ENCODE data around the gene GKN2.
"Not testable (repeated sequence)": the region's sequence is repeated elsewhere in the genome, so short reads cannot be mapped to it uniquely, and the experiment has no call there.

The GKN2 gene

GRCh38 chr2:68964282-68964681, 11.6 kb upstream of the GKN2 start:
- in situ Hi-C loops (cut with HindIII; ENCODE audit: low sequenced_read_pairs), result no loop called here

GRCh38 chr2:68961380-68961779, 8.7 kb upstream of the GKN2 start:
- in situ Hi-C loops (cut with HindIII; ENCODE audit: low sequenced_read_pairs), result no loop called here

- in situ Hi-C loops (cut with HindIII; ENCODE audit: low sequenced_read_pairs), result no loop called here
These were observed 6.3 kb upstream of the GKN2 start for GRCh38 chr2:68959001-68959400.

GRCh38 chr2:68955432-68955831, 2.7 kb upstream of the GKN2 start:
- in situ Hi-C loops (cut with HindIII; ENCODE audit: low sequenced_read_pairs), result not testable (repeated sequence)

GRCh38 chr2:68951899-68952298, 794 bp downstream of the GKN2 start:
- in situ Hi-C loops (cut with HindIII; ENCODE audit: low sequenced_read_pairs), result no loop called here

GRCh38 chr2:68948710-68949109, 4.0 kb downstream of the GKN2 start:
- in situ Hi-C loops (cut with HindIII; ENCODE audit: low sequenced_read_pairs), result no loop called here

GRCh38 chr2:68946117-68946516, 6.6 kb downstream of the GKN2 start:
- in situ Hi-C loops (cut with HindIII; ENCODE audit: low sequenced_read_pairs), result no loop called here

- in situ Hi-C loops (cut with HindIII; ENCODE audit: low sequenced_read_pairs), result loop anchor here (5.0 kb wide), 1 partner anchor 78 kb away; no protein-coding TSS in a partner anchor
These were observed 8.8 kb downstream of the GKN2 start for GRCh38 chr2:68943581-68944568.

GRCh38 chr2:68942827-68943226, 9.9 kb downstream of the GKN2 start:
- in situ Hi-C loops (cut with HindIII; ENCODE audit: low sequenced_read_pairs), result loop anchor here (5.0 kb wide), 1 partner anchor 79 kb away; no protein-coding TSS in a partner anchor

GRCh38 chr2:68940369-68940768, 12.3 kb downstream of the GKN2 start:
- in situ Hi-C loops (cut with HindIII; ENCODE audit: low sequenced_read_pairs), result loop anchor here (5.0 kb wide), 1 partner anchor 82 kb away; no protein-coding TSS in a partner anchor

- in situ Hi-C loops (cut with HindIII; ENCODE audit: low sequenced_read_pairs), result loop anchor here (5.0 kb wide), 1 partner anchor 82 kb away; no protein-coding TSS in a partner anchor
These were observed 12.7 kb downstream of the GKN2 start for GRCh38 chr2:68939962-68940361.

- in situ Hi-C loops (cut with HindIII; ENCODE audit: low sequenced_read_pairs), result no loop called here
These were observed 13.8 kb downstream of the GKN2 start for GRCh38 chr2:68938938-68939337.

GRCh38 chr2:68937346-68938055, 15.2 kb downstream of the GKN2 start:
- in situ Hi-C loops (cut with HindIII; ENCODE audit: low sequenced_read_pairs), result no loop called here

GRCh38 chr2:68936889-68937288, 15.8 kb downstream of the GKN2 start:
- in situ Hi-C loops (cut with HindIII; ENCODE audit: low sequenced_read_pairs), result no loop called here

- in situ Hi-C loops (cut with HindIII; ENCODE audit: low sequenced_read_pairs), result no loop called here
These were observed 16.3 kb downstream of the GKN2 start for GRCh38 chr2:68936427-68936826.

- in situ Hi-C loops (cut with HindIII; ENCODE audit: low sequenced_read_pairs), result no loop called here
These were observed 17.2 kb downstream of the GKN2 start for GRCh38 chr2:68935471-68935870.

- in situ Hi-C loops (cut with HindIII; ENCODE audit: low sequenced_read_pairs), result no loop called here
These were observed 18.7 kb downstream of the GKN2 start for GRCh38 chr2:68934021-68934420.

- in situ Hi-C loops (cut with HindIII; ENCODE audit: low sequenced_read_pairs), result no loop called here
These were observed 20.3 kb downstream of the GKN2 start for GRCh38 chr2:68932402-68932801.

GRCh38 chr2:68931799-68932198, 20.9 kb downstream of the GKN2 start:
- in situ Hi-C loops (cut with HindIII; ENCODE audit: low sequenced_read_pairs), result no loop called here

- in situ Hi-C loops (cut with HindIII; ENCODE audit: low sequenced_read_pairs), result no loop called here
These were observed 21.5 kb downstream of the GKN2 start for GRCh38 chr2:68931149-68931711.

- in situ Hi-C loops (cut with HindIII; ENCODE audit: low sequenced_read_pairs), result no loop called here
These were observed 25.9 kb downstream of the GKN2 start for GRCh38 chr2:68926796-68927195.
